ENCODE measurements around the gene NCOA4.
"Not testable (repeated sequence)": the region's sequence is repeated elsewhere in the genome, so short reads cannot be mapped to it uniquely, and the experiment has no call there.

Gene NCOA4

DNA sequence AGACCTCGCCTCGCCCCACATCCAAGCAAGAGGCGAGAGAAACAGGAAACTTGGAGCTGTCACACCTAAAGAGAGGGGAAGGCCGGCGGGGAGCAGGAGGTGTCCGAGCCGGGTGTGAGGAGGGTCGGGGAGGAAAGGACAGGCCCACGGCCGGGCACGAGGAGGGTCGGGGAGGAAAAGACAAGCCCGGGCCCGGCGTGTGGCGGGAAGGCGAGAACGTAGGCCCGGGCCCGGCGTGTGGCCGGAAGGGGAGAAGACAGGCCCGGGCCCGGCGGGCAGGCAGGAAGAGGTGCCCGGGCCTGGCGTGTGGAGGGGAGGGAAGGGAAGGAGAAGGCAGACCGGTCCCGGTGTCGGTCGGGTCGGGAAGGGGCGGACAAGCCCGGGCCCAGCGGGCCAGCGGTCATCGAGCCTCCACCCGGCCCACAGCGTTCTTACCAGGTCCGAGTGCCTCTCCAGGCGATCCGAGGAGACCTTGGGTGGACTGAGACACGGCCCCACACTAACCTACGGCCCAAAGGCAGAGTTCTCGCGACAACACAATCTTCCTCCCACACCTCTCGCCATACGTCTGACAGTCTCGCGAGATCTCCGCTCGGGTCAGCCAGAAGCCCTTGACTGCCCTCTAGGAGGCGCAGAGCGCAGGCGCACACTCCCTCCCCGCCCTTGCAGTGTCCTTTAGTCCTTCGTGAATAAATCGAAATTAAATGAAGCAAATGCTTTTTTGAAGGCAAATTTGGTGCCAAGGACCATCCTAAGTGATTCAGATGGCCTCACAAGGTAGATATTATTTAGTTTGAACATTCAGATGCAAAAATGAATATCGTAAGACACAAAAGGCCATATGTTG is at the start of gene NCOA4:
Gene NCOA4, minus strand, starts transcription at position 533 of the 847 bp plus-strand sequence. CDS start 13,943 bp downstream, outside the sequence.
- peak; percentile 70 to 93 for DNase-seq

DNA sequence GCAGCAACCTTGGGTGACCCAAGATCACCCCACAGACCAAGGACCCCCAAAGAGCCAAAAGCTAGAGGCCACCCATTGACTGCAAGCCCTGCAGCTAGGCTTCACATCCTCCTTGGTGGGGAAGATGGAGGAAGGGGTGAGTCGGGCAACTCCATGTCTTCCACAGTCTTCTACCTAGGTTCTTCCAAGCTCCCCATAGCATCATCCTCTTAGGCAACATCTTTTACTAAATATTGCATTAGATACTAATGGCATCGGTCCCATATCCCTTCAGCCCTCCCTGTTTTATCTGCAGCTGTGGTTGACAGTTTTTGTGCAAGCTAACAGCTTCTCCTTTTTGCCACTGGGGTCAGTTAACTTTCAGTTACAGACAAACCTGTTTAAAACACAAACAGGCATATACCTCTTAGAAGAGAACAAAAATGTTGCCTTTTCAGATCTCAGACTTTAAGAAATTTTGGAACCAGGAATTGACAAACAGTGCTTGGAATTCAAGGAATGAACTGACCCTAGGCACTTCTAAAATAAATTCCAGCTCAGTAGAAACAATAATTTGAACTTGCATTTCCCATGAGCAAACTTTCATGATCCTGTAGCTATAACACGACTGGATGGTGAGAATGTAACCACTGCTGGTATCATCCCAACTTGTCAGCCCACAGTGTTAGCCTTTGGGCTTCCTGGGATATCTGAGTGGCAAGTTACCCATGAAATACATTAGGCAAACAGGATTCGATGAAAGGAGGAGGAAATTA is 49.6 kb upstream of the NCOA4 start:
- no peak for DNase-seq

DNA sequence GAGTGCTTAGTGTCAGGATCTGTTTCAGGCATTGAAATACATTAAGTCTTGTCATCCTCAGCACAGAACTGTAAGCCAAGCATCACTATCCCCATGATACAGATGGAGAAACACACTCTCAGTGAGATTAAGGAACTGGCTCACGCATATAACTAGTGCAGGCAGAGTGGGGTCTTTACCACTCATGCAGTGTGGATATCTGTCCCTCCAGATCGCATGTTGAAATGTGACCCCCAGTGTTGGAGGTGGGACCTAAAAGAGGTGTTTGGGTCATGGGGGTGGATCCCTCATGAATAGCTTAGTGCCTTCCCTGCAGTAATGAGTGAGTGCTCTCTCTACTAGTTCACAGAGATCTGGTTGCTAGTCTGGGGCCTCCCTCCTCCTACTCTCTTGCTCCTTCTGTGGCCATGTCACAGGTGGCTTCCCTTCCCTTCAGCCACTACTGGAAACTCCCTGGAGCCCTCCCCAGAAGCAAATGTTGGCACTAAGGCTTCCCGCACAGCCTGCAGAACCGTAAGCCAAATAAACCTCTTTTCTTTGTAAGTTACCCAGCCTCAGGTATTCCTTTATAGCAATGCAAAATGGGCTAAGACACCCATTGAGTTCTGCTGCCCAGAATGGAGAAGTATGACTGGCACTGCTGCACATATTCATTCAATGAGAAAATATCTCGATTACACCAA is 47.4 kb upstream of the NCOA4 start:
- no peak for DNase-seq

DNA sequence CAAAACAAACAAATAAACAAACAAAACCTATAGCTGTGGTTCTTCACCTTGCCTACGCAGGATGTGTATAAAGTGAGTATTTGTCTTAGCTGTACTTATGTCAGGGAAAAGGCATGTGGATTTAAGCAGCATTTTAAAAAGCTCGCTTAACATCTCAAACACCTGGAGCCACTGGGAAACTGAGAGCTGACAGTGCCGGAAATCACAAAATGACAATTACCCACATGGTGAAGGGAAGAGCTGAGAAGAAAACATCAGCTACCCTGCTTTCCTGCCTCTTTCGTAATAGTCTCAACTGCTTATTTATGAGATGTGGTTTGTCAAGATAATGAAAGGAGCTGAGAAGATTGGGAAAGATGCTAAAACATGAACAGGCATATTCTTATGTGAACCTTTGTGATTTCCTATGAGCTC is 46.7 kb upstream of the NCOA4 start:
- no peak for DNase-seq

DNA sequence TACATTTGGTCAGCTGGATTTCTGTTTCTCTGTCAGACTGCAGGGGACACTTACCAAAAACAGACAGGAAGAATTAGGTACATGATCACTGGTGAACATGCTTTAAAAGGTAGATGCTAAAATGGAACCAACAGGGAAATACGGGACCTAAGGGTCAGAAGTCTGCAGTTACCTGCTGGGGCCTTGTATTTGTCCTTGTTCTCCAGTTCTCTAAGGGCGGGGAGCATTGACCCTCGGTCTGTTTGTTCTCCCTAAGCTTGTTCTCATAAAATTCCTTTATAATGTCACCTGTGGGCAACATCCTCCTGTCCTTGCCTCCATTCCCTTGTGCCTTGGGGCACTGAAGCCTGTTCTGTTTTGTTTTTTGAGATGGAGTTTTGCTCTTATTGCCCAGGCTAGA is 45.4 kb upstream of the NCOA4 start:
- no peak for DNase-seq

DNA sequence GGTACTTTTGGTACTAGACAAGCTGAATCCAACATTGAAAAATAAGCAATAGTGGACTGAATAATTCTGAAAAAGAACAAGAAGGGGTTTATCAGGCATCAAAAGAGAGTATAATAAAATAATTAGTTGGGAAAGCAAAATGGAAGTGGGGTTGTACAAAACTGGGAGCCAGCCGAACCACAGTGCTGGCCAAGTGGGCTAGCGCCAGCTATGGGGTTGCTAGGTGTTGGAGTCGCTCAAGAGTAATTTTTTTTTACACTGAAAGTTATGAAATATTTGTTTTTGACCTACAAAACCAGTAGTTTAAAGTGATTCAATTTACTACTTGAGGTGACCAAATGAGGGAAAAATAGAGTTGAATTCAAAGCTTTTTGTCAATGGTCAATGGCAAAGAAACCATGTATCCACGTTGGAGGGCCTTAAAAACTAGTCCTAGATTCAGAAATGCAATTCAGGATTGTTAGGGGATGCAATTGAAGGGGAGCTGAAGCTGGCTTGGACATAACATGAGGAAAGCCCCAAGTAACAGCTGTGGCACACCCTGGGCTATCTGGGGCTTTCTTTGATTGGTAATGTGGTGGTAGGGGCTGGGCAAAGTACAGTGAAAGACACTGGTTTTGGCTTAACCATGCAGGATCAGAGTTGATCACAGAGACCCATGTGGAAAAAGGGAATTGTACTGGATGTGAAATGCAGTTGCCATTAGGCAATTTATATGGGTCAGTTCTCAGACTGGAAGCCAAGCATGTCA is 43.9 kb upstream of the NCOA4 start:
- DNase-seq: no peak

DNA sequence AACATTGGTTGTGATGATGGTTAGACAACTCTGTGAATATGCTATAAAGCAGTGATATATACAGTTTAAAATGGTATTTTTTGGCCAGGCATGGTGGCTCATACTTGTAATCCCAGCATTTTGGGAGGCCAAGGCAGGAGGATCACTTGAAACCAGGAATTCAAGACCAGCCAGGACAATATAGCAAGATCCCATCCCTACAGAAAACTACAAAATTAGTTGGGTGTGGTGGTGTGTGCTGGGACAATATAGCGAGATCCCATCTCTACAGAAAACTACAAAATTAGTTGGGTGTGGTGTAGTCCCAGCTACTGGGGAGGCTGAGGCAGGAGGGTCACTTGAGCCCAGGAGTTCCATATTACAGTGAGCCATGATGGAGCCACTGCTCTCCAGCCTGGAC is 43.1 kb upstream of the NCOA4 start:
- DNase-seq: no peak

DNA sequence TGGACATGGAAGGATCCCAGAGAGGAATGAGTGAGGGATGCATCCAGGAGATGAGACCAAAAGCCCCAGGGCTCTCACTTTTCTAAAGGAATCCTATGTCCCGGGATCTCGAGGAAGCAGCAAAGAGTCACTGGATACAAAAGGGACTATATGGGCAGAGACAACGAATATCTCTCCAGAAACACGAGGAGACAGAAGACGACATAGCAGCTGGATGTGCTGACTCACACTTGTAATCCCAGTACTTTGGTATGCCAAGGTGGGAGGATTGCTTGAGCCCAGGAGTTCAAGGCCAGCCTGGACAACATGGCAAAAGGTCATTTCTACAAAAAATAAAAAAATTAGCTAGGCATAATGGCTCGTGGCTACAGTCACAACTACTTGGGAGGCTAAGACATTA is 40.3 kb upstream of the NCOA4 start:
- no peak for DNase-seq

DNA sequence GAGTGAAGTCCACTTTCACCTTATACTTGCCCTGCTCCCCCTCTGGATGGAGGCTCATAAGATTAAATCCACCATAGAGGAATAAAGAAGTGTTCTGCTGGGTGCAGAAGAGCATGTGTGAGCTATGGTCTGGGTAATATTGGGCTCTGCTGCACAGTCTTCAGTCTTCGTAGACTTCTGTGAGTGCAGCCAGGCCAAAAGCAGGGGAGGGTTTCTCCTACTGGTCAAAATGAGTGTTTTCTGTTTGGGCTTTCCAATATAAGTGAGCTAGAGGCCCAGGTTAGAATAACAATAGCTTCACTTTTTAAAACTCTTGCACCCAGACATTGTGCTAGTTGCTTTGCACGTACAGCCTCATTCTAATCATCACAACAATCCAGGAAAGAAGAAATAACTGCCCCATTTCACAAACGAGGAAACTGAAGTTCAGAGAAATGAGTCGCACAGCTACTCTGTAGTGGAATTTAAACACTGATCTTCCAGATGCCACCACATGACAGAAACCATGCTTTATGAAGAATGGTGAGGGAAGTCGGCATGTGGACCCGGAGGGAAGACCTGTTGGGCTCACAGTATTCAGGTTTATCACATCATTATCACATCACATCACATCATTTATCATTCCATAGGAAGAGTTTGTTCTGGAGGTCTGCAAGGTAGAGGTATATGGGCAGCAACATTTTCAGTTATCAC is 39.5 kb upstream of the NCOA4 start:
- no peak for DNase-seq

DNA sequence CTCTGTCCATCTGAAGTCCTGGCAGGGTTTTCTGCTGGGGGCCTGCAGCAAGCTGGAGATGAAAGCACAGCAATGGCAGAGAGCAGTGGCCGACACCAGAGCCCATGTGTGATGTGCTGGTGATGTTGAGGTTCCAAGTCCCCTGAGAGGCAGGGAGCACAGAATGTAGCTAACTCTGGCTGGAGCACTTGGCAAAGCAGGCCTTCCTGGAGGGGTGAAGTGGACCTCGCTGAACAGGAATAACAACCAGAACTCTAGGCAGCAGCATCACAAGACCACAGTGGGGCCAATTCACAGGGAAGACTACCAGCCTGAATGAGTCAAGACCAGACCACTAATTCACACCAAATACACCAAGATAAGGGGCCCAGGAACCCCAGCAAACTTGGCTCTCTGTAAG is 38.5 kb upstream of the NCOA4 start:
- no peak for DNase-seq

DNA sequence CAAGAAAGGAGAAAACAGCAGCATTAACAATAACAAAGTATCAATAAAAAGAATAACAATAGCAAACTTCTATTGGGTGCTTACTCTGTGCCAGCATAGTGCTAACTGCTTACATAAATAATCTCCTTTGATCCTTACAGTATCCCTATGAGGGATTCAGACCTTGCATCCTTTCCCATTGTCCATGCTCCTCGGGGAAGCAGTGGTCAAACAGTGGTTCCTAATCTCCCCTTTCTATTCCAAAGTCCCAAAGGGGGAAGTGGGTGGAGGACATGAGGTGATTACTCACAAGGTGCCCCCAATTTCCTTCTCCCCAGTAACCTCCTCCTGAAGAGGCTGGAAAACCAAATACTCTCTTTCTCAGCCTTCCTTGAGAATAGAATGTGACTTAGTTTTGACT is 37.7 kb upstream of the NCOA4 start:
- DNase-seq: no peak

DNA sequence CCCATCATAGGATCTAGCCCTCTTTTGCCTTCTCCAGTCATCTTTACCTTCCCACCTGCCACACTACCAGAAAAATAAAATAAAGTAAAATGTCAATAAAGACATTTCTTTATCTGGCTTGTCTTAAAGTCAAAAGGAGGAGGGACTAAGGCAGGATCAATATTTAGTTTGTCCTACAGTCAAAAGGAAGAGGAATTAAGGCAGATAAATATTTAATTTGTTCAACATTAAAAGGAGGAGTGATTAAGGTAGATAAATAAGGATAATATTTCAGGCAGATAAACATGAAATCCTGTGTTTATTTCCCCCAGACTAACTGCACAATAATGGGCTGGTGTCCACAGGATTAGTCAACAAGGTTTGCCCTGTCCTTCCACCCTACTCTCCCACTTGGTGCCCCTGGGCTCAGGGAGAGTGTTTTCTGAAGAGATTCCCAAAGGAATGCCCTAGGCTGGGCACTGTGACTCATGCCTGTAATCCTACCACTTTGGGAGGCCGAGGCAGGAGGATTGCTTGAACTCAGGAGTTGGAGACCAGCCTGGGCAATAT is 33.9 kb upstream of the NCOA4 start:
- DNase-seq: no peak

DNA sequence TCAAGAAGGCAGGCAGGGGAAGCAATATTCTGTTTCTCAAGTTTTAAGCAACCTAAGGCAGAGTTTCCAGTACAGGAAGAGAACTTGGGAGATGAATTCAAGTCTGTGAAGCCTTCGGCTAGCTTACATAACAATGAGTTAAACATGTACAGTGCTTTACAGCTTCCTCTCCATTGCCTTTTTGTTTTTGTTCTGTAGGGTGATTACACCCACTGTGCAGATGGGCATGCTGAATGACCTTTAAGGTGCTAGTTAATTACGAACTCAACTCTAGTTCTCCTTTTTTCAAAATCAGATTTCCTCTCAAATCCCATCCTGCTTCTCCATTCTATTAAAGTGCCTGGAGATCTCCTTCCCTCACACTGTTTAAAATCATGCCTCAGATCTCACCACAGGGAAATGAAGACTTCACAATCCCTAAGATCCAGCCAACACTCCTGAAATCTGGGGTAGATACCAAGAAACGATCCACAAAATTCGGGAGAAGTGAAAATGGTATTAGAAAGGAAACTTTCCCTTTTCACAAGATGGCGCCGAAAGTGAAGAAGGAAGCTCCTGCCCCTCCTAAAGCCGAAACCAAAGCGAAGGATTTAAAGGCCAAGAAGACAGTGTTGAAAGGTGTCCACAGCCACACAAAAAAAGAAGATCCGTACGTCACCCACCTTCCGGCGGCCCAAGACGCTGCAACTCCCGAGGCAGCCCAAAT is 32.5 kb upstream of the NCOA4 start:
- DNase-seq: no peak

DNA sequence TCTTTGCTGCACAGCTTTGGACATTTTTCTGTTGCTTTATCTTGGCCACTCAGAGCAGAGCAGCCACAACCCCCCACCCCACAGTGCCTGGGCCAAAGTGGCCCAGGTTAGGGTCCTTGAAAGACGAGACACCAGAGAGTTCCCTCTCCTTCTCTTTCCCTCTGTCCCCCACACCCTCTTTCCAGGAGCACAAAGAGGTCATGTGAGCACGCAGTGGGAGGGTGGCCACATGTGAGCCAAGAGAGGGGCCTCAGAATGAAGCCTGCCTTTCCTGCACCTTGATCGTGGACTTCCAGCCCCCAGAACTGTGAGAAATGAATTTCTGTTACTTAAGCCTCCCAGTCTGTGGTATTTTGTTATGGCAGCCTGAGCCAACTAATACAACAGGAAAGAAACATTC is 30.3 kb upstream of the NCOA4 start:
- no peak for DNase-seq

DNA sequence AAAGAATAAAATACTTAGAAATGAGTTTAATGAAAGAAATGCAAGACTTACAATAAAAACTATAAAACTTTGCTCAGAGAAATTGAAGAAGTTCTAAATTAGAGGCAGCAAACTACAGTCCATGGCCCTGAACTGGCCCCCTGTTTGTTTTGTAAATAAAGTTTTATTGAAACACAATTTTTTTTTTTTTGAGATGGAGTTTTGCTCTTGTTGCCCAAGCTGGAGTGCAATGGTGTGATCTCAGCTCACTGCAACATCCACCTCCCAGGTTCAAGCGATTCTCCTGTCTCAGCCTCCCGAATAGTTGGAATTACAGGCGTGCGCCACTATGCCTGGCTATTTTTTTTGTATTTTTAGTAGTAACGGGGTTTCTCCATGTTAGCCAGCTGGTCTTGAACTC is 27.5 kb upstream of the NCOA4 start:
- DNase-seq: not testable (repeated sequence)

DNA sequence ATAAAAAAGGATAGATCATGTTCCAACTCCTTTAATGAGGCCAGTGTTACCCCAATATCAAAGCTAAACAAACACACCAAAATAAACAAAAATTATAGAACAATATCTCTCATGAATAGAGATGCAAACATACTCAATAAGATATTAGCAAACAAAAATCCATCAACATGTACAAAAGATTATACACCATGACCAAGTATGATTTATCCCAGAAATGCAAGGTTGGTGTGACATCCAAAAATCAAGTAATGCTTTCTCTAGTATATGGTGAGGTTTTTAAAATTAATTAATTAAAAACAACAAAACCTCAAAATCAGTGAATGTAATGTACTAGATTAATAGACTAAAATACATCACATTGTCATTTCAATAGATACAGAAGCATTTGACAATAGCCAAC is 26.6 kb upstream of the NCOA4 start:
- DNase-seq: no peak

DNA sequence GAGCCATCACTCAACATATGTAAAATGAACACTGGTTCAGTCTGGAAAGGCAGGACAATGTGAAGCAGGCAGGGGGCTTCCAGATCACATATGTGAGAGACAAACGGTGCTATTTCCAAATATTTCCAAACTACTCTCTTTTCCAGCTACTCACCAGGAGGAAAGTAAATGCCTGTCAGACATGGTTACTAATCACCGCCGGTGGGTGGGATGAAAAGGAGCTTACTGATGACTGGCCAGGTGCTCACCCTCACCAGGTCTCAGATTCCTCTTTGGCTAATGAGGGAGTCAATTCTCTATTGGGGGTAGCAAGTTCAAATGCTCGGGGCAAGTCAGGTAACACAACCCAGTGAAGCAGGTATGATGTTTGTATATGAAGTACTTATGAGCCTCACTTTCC is 25.3 kb upstream of the NCOA4 start:
- DNase-seq: no peak

DNA sequence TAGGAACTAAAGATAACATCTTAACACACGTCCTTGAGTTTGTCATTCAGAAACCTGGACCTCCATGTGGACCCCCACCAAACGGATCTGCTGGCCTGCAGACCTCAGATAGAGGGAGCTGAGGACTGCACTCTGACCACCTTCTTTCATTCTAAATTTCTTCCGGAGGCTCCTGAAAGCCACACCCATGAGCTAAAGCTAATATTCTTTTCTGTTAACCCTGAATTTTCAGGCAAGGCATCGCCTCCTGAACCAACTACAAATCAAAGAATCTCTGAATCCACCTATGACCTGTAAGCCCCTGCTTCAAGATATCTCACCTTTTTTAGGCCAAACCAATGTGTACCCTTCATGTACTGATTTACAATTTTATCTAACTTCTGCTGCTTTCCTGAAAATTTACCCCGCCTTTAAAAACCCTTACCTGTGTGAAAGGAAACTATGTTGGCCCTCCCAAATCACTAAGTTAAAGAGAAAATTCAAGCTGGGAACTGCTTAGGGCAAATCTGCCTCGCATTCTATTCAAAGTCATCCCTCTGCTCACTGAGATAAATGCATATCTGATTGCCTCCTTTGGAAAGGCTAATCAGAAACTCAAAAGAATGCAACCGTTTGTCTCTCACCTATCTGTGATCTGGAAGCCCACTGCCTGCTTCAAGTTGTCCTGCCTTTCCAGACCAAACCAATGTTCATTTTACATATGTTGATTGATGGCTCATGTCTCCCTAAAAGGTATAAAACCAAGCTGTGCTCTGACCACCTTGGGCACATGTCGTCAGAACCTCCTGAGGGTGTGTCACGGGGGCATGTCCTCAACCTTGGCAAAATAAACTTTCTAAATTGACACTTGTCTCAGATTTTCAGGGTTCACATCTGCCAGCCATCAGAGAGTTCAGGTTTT is 23.4 kb upstream of the NCOA4 start:
- no peak for DNase-seq

DNA sequence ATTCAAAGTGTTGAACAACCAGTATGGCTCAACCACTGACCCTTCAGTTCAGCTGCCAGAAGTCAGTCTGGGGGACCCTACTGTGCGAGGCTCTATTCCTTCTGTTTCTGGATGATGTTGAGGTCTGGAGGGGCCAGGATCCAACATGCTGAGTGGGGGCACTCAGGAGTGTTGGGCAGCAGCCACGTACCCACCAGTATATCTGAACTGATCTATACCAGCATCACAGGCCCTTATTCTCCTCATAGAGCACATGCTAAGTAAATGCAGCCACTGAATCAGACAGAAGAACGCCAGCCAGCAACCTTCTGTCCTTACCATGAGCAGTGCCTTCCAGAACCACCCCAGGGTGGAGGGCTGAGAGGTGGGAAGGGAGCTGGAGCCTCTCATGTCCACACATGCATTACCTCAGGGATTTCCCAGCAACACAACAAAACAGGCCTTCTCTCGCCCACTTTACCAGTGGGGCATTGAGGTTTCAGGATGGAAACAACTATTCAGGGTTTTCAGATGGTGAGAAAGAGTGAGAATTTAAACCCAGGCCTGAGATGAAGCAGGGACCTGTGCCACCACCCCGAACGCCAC is 22.5 kb upstream of the NCOA4 start:
- DNase-seq: no peak
